Measurements from ENCODE around the gene TIAM1.
"Not testable (repeated sequence)": the region's sequence is repeated elsewhere in the genome, so short reads cannot be mapped to it uniquely, and the experiment has no call there.

Gene TIAM1

DNA sequence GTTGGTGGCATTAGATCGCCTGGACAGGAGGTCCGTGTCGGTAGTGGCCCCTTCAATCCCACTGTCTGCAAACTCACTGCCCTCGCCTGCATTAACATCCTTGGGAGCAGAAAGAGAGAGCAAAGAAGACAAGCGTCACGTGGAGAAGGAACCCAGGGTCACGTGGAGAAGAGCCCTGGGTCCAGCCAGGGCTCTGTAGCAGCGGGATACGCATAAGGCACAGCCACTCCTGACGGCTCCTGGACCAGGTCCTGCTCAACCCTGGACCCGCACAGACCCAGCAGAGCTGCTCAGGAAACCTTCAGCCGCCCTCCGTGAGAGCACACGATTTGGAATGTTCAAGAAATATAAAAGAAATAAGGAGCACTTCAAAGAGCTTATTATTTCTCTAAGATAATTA lies 92.0 kb downstream of the TIAM1 start:
- no peak for DNase-seq

DNA sequence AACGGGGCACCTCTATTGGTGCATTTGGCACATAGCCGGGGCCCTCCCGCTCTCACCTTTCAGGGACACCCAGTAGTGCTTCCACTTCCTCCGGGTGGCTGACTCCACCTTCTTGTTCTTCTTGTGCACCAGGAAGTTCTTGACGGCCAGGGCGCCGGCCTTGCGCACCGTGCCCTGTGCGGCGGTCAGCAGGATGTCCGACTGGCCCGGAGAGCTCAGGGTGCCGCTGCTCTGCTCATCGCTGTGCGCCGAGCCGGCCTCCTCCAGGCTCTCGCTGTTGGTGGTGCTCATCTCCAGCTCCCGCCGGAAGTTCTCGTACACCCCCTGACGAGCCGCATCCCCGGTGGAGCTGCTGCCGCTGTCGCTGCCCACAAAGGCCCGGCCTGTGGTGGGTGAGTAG lies 92.4 kb downstream of the TIAM1 start:
- no peak for DNase-seq

DNA sequence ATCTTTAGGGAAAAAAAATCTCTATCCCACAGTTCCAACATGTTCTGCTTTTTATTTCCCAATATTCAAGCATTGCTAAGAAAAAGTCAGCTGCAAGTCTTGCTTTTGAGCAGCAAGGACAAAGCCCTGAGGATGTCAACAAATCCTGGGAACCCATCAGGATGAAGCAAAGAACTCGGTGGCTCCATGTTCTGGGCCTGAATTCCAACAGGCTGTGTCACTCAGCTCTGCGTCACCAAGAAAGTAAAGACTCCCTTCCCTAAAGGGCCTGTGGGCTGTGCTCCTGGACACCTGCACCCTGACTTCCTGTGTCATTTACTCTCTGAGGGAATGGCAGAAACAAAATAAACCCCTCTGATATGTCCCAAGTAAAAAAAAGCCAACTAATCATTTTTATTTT lies 95.5 kb downstream of the TIAM1 start:
- no peak for DNase-seq

DNA sequence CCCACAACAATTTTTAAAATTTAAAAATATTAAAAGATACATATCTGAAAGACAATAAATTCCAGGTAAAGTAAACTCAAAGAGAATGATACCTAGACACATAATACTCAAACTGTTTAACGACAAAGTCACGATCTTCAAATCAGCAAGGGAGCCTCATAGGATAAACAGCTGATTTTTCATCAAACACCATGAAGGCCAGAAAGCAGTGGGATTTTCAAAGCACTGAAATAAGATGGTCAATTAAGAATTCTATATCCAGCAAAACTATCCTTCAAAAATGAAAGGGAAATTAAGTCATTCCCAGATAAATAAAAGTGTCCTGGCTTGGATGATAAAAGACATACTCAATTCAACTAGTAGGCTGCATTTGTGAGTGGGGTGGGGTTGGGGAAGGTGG lies 100.5 kb downstream of the TIAM1 start:
- DNase-seq = no peak

DNA sequence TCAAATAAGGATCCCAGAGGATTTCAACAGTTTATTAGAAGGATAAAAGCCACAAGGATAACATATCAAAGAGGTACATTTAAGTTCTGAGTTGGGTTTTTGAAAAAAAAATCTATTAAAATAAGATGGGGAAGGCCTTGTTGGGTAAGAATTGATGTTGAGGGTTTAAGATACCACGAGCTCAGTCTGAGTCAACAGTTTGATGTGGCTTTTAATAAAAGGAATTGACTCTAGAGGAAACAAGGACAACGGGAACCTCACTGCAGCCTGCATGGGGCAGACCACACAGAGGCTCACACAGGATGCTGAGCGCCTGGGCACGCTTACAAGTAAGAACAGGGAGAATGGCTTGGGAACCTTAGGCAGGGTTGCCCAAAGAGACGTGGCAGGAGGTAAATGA lies 107.5 kb downstream of the TIAM1 start:
- DNase-seq = peak; percentile 15

DNA sequence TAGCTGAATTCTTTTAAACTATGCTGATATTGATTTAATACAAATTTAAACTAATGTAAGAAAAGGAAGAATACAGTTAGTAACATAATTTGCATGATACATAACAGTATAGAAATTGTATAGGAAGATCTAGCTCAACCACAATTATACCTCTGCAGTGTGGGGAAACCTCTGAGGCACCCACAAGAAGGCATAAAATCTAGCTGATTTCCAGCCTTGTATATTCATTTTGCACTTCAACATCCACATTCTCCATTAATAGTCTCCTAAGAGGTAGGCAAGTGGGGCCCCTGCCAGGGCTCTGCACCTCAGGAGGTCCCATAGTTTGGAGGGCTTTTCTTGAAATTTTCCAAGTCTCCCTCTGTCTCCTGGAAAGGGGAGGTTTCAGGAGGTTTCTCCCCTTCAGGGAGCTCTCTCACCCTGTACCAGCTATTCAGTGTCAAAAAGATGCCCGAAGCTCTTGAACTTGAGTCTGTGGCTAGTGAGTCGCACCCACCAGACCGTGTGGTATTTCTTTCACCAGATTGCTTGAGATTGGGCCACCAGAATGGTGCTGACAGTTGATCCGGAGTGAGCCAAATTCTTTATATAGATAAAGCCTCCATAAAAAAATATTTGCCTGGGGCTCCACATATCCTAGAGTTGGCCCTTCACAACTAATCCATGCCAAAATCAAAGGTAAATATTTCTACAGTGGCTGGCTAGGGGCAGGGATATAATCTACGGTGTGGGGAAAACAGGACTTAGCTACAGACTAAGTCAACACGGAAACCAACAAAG lies 108.2 kb downstream of the TIAM1 start:
- DNase-seq = peak; percentile 3

DNA sequence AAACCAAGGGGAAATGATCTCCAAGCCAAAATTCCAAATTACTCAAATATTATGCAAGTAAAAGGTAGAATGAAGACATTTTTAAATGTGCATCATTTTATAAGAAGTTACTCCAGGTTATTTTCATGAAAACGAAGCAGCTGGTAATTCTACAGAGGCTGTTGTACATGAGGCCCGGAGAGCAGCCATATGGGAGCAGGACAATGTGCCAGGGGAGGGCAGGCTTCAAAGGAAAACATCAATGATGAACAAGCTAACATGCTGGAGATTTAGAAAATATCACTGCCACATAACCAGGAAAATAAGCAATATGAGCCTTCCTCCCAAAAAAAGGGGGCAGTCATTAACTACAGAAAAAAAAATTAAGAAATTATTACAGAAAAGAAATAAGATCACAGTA lies 109.1 kb downstream of the TIAM1 start:
- DNase-seq = no peak

DNA sequence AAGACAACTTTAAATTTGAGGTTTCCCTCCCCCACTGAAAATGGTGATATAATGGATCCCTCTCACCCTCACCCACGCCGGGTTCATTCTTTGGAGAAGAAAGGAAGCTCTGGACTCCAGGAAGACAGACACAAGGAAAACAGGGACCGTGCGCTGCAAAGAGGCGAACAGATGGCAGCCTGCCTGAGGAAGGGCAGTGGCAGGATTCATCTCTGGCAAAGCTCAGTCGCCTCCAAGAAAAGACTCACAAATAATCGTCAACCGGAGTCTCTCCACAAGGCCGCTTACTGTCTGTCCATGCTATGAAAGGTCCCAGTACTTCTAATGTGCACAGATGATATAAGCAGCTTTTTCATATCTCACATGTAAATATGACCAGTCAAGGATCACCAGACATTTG lies 110.3 kb downstream of the TIAM1 start:
- DNase-seq = no peak

DNA sequence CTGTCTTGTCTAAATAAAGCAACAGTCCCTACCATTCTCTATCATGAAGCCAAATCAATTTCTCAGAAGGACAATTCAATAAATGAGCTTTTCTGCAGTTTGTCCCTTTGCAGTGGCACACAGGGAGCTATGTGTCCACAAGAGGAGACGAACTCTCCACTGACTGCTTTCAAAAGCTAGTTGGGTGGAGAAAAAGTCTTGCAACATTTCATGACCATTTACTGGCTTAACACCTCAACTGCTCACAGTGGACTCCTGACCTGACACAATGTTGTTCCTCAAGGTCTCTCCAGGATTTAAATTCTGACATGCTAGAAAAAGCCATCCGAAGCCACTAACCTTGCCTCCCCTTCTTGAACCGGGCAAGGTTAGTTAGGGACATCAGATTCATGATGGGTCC lies 111.7 kb downstream of the TIAM1 start:
- no peak for DNase-seq

DNA sequence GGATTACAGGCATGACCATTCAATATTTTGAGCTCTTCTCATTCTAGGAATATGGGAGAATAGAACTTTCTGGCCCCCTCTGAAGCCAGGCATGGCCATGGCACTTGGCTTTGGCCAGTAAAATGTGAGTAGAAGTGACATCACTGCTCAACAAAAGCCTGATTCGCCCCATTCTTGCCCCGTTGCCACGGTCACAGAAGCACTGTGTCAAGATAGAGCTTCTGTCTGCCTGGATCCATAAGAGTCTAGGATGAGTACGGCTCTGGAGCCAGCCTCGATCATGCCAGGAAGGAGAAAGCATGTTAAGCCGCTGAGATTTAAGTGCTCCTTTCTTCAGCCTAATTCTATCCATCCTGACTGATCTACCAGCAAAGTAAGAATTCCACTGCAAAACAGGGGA lies 113.1 kb downstream of the TIAM1 start:
- DNase-seq = no peak

DNA sequence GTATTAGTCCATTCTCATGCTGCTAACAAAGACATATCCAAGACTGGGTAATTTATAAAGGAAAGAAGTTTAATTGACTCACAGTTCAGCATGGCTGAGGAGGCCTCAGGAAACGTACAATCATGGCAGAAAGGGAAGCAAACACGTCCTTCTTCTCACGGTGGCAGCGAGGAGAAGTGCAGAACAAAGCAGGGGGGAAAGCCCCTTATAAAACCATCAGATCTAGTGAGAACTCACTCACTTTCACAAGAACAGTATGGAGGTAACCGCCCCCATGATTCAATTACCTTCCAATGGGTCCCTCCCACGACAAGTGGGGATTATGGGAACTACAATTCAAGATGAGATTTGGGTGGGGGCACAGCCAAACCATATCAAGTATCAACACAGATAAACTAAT lies 115.3 kb downstream of the TIAM1 start:
- not testable (repeated sequence) for DNase-seq

DNA sequence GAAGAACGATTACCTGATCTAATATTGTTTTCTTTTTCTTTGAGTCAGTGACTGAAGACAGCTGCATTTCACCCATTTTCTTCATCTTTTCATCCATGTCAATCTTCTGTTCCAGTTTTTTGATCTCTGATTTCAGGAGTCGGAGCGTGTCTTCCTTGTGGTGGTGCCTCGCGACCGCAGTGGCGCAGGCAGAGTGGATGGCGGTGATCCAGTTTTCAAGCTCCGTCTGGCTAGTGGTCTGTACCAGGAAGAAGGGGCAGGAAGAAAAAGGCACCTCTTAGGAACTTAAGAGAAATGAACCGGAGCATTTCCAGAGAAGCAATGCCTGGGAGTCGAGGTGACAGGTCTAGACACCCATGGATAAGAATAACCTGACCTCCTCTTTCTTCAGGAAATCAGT lies 118.3 kb downstream of the TIAM1 start:
- no peak for DNase-seq

DNA sequence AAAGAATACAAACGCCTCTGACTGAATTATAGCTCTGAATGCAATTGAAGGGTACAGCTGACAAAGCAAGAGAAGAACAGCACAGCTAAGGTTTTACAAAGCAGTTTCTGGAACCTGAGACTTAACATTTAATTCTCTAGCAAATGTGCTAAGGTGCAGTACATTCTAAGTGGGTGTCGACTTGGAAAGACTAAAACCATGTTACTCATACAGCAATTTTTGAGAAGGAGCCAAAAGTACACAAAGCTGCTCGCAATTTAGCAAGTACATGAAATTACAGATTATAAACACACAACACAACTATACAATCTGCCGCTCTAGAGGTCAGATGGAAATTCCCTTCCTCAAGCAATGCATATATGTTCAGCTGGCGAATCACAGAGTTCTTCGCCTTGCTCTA lies 121.9 kb downstream of the TIAM1 start:
- DNase-seq = no peak

DNA sequence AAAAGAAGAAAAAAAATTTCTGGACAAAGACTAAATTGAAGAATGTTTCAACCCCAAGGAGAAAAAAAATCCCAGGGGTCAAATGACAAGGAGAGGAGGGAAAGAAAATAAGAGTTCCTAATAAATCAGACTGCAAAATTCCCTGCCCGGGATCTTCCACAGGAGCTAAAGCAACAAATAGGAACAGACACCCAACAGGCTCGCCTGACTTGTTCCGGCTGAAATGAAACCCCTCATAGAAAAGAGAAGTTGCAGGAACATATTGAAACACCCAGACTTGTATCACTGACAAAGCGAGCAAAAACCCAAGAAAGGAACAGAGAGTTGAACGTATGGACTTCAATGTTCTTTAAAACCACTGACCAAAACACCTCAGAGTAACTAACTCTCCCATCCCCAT lies 123.0 kb downstream of the TIAM1 start:
- DNase-seq = no peak

DNA sequence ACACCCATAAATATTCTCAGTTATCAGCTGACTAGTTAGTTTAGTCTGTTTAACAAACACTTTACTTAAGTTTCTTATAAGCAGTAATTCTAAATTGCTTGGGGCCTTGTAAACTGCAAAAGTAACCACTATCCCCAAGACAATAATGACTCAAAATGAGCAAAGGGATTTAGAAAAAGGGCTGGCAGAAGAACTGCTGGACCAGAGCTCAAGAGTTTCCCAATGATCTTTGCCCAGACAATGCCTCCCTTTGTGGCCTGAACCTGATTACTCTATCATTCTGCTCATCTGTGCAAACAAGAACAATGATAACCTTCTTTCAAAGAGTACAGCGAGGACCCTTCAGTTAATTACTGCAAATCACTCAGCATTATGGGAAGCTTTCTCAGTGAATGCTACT lies 123.5 kb downstream of the TIAM1 start:
- DNase-seq = no peak

DNA sequence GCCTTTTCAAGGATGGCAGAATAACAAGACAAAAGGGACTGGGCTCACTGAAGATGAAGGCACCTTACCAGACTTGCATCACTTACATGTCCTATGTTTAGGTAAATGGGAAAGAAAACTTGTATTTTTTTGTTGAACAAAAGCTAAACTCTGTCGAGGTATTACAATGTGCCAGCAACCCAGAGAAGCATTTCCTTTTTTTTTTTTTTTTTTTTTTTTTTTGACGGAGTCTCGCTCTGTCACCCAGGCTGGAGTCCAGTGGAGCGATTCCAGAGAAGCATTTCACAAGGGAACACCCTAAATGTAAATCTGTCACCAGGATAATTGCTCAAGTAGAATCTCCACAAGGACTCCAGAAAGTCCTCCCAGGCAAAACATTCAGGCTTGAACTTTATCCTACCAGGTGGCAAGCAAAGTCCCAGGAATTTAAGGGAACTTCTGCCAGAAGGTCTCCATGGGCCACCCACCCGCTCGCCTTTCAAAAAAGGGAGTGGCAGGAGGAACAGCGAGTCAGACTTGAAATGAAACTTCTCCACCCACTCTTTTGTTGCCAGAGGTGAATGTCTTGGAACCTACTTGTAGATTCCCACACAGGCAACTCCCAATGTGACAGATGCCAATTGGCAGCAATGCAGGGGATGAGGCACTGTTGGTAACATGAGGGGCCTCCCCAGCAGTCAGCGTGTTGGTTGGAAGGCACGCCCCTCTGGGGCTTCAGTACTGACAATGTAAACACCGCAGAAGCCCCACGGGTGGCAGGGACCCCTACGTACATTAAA lies 125.0 kb downstream of the TIAM1 start:
- no peak for DNase-seq

DNA sequence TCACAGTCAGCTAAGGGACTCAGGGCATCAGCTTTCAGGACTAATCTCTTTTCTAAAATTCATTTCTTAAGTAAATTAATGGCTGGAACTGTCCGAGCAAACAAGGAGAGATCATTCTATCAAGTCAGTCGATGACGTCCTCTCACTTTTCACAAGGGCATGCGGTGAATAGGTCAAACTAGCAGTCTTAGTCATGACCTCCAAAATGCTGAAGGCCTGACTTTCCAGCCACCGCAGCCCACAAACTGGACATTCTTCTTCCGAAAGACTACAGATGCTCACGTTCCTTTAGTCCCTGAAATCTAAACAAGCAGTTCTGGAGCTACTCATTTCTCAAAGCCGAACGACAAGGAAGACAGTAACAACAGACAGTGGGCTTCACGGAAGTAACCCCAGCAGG lies 127.9 kb downstream of the TIAM1 start:
- DNase-seq = no peak

DNA sequence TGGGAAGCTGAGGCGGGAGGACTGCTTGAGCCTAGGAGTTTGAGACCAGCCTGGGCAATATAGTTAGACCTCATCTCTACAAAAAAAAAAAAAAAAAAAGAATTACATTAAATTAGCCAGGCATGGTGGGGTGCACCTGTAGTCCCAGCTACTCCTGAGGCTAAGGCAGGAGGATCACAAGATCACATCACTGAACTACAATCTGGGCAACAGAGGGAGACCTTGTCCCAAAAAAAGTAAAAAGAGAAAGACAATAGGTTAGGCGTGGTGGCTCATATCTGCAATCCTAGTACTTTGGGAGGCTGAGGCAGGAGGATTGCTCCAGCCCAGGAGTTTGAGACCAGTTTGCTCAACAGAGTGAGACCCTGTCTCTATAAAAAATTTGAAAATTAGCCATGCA lies 130.3 kb downstream of the TIAM1 start:
- DNase-seq = peak; percentile 10

DNA sequence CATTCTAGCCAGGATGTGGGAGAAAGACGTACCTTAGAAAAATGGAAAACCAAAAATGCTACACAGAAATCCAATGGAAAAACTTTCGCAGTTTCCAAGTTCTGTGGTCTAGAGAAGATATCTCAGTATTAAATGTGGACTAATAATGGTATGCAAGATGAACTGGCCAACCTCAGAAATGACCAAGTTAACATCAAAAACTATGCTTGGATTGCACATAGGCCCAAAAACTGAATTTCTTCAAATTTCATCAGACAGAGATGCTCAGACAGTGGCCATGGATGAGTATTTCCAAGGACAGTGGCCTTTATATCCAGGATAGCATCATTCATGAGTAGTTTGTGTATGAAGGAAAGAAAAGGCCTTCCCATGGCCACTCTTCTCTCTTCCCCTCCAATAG lies 132.2 kb downstream of the TIAM1 start:
- no peak for DNase-seq

DNA sequence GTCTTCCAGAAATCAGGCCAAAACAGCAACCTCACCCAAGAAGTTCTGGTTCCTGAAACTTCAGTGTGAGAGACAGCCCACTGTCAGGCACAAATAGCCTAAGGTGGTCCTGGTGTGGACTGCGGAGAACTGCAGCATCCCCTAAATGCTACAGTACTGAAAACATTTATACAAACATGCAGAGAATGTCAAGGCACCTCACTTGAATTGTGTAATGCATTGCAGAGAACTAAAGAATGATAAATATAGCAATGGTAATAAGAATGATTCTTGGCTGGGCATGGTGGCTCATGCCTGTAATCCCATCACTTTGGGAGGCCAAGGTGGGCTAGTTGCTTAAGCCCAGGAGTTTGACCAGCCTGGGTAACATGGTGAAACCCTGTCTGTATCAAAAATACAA lies 138.6 kb downstream of the TIAM1 start:
- no peak for DNase-seq

DNA sequence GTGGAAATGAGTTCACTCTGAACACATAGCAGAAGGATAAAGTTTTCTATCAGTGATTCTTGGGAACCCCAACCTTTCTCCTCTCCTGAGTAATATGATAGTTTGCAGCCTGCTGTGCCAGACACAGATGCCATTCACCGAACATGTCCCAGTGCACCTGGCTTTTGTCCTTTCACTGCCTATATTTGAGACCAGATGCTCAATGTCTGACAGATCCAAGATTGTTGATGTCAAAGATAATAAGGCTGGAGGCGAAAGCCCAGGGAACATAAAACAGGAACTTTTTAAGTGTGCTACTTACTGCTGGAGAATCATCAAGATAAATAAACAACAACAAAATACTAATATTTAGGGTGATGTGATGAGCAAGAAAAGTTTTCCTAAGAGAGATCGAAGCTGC lies 139.3 kb downstream of the TIAM1 start:
- no peak for DNase-seq

DNA sequence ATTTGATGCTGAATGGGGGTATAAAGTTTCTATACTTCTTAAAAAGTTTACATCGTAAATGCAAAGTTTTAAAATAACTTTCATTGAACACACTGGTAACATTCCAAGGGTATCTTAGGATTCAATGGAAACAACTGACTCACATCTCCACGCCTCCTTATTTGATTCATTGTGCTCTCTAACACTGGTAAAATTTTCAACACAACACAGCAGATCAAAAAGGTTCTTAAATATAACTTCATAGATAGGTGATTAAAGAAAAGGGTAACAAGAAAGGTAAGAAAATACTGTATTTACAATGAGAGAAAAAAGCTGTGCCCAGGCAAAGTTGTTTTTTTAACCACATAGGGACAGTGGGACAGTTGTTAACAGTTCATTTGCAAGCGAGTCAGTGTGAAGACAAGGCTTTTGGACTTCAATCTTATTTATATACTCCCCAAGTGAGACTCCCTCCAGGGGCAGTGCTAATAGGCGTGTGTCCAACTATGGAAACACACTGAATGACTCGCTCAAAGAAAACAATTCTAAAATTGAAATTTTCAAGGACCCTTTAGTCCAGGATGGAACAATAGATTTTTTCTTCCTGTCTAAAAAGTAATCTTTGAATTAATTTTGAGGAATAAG lies 140.5 kb downstream of the TIAM1 start:
- DNase-seq = no peak

DNA sequence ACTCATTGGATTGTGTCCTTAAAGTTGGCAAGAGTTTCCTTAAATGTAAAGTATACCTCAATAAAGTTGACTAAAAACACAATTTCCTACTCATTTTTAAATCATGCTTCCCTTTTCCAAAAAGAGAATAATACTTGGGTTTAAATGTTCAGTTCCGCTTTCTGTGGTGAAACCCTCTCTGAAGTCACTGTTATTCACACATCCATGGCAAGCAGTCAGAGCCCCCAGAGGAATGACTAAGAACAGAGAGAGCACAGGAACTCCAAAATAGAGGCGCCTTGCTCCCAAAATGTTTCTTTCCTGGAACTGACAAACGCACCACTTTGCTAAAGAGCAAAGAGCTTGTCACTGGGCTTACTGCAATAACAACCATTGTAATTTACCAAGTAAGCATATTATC lies 142.5 kb downstream of the TIAM1 start:
- no peak for DNase-seq

DNA sequence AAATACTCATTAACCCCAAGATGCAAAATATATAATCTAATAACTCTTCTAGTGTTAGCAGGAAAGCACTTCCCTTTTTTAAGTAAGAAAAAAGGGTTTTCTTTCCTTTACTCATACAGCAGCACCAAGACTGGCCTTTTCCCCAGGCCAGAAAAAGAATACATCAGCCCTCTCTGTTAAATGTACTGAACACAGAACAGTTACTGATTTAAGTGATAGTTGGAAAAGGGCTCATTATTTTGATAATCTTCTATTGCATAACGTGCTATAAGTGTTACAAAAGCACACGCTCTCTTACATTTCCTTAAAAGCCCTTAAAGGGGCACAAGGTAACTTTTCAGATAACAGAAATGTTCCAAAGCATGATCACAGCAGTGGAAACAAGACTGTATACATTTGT lies 142.9 kb downstream of the TIAM1 start:
- DNase-seq = no peak

Data from activated CD4-positive, alpha-beta T cell treated with anti-CD3 and anti-CD28 coated beads, Interleukin-10, Interleukin-2, amounts not matched to agents 100 ng/mL and 50 ng/mL, durations not matched to agents 16 hours and 8 hours (primary cell).